Fibroblast of the aortic adventitia (primary cell): ENCODE data around the gene MIPEP. TPM values are rescaled to one million over a fixed set of nuclear protein-coding genes. Genes with fewer than 3 reads are reported as not detected.

Experiments
- DNase-seq: peaks from one replicate; pipeline ENCODE4 v3.0.0-alpha.2; 2010; ENCODE audit warnings: low read depth
- H3K4me3 ChIP-seq: 2 replicates; pipeline ENCODE4 v1.5.1; 2011; ENCODE audit warnings: low read depth, mild to moderate bottlenecking, control low read depth, low read length, moderate library complexity
- total RNA-seq: library from RNA; depleted of rRNA; stranded (reverse); fragments of >200 nt; gene quantifications from 2 replicates; pipeline ENCODE4 v1.2.3, GENCODE V29; 2012; ENCODE audit warnings: low replicate concordance
- TF ChIP-seq, protein P1 (sequence below): IDR thresholded peaks from 2 replicates; pipeline ENCODE4 v1.5.1; 2011; ENCODE audit warnings: mild to moderate bottlenecking, low read length, control low read depth, inconsistent platforms; ENCODE audit not compliant: insufficient read depth

Gene MIPEP
- total RNA-seq, 1 donor, result 28.1 TPM

DNA sequence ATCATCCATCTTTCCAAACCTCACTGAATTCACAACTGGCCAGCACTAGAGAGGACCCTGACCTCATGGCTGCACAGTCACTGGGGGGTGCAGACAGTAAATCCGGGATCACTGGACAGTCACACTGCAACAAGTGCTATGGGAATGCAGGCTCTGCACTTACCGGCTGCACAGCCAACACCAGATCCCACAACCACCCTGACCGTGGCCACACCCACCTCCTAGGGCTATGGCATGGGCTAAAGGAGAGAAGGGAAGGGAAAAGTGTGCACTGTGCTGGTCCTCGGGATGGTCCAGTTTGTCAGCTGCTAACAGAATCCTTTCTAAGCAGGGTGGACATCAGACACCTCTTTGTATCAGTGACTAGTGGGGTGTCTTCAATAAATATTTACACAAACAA, 118.2 kb downstream of the MIPEP start:
- DNase-seq, result no peak
- TF ChIP-seq, protein P1, sequence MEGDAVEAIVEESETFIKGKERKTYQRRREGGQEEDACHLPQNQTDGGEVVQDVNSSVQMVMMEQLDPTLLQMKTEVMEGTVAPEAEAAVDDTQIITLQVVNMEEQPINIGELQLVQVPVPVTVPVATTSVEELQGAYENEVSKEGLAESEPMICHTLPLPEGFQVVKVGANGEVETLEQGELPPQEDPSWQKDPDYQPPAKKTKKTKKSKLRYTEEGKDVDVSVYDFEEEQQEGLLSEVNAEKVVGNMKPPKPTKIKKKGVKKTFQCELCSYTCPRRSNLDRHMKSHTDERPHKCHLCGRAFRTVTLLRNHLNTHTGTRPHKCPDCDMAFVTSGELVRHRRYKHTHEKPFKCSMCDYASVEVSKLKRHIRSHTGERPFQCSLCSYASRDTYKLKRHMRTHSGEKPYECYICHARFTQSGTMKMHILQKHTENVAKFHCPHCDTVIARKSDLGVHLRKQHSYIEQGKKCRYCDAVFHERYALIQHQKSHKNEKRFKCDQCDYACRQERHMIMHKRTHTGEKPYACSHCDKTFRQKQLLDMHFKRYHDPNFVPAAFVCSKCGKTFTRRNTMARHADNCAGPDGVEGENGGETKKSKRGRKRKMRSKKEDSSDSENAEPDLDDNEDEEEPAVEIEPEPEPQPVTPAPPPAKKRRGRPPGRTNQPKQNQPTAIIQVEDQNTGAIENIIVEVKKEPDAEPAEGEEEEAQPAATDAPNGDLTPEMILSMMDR, result no peak
- no peak overlapping the region for H3K4me3 ChIP-seq

DNA sequence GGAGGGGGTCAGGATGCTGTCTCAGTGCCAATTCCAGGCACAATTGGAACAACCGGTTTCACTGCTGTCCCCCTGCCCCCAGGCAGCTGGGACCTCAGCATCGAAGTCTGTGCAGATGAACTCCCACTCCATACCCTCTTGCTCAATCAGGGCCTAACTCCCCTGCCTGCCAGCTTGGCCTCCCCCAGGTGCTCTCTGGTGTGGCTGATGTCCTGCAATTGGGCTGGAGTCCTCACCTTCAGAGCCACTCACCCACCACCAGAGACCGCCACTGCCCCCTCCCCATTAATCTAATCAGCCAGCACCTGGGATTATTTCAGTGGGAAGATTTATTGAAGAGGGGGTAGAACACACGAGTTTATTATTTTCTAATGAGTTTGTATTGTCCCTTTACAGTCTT, 118.8 kb downstream of the MIPEP start:
- no peak for DNase-seq
- TF ChIP-seq, protein P1, result no peak
- no peak overlapping the region for H3K4me3 ChIP-seq

DNA sequence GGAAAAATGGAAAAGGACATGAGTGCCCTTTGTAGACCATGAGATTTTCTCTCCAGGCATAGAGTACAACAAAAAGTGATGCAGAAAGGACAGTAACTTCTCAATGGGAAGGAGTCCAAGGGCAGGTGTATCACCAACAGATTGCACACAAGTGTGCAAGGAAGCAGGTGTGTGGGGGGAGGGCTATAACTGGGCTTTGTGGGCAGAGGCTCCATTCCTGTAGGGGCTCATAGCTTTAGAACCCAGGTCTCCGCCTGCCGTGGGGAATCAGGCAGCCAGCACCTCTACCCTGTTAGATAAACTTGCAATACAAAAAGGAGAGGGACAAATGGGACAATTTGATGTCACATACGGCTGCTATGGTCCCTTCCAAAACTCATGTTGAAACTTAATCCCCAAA, 119.8 kb downstream of the MIPEP start:
- TF ChIP-seq, protein P1, result no peak
- no peak overlapping the region for H3K4me3 ChIP-seq
- DNase-seq, result no peak

DNA sequence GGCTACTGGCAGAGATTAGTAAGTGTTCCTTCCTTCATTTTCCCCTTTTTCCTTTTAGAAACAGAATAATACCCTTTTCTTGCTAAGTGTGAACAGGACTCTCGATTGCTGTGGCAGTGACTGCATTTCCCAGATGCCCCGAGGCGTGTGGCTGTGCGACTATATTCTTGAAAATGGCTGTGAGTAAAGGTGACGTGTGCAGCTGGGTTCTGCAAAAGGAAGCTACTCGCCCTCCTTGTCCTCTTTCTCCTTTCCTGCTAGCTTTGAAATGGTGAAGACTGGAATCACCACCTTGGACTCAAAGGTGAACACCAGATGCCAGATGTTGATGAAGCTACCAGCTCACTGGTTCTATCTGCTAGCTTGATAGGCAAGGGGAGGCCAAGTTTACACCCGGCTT, 121.4 kb downstream of the MIPEP start:
- H3K4me3 ChIP-seq, result no peak overlapping the region
- no peak for DNase-seq
- TF ChIP-seq, protein P1, result no peak

DNA sequence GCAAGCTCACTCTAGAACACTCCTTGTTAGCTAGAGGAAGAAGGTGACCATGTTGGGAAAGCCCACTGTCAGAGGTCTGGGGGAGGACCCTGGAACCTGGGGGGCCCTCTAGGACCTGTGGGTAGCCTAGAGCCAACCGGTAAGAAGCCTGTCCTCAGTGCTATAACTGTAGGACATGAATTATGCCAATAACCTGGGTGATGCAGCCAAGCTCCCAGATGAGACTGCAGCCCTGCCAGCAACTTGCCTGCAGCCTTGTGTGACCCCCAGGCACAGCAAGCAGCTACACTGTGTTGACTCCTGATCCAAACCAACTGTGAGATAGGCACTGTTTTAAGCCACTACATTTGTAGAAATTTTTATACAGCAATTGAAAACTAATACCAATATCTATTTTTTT, 122.3 kb downstream of the MIPEP start:
- TF ChIP-seq, protein P1, result no peak
- DNase-seq, result no peak
- no peak overlapping the region for H3K4me3 ChIP-seq

DNA sequence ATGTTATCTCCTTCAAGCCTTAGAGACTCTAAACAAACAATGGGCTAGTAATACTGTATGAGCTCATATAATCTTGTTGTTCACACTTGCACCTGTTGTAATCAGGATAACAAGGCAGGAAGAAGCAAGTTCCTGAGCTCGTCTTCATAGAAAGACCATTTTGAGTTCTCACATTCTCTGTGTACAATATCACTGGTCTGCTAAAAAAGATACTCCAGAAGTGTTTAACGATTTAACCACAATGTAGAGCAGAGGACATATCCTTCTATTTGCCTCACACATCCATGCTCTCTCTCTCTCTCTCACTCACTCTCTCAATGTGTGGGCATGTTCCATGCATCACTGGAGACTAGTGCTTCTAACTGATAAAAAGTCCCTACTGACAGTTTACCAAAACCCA, 122.9 kb downstream of the MIPEP start:
- no peak overlapping the region for H3K4me3 ChIP-seq
- no peak for DNase-seq
- TF ChIP-seq, protein P1, result no peak

DNA sequence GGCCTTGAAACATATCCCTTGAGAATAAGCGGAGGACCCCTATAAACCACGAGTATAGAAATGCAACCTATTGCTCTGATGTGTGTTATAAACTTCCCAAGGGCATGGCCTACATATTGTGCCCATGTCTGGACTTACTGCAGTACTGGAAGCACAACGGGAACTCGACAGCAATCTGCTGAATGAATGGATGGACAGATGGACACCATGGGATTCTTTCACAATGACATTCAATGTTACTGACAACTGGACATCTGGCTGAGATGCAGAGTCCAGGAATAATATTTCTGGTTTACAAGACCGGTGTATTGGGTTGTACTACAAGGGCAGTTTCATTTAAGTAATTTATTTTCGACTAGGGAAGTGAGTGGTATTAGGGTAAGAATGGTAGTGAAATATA, 123.7 kb downstream of the MIPEP start:
- H3K4me3 ChIP-seq, result no peak overlapping the region
- DNase-seq, result no peak
- TF ChIP-seq, protein P1, result no peak
